Muscle of leg (tissue), 11 donors: ENCODE measurements around the gene ATP2B3. TPM values are rescaled to one million over a fixed set of nuclear protein-coding genes. Genes with fewer than 3 reads are reported as not detected.

Source experiments
- DNase-seq: peaks from one replicate; pipeline ENCODE4 v3.0.0; 2013
- H3K27ac ChIP-seq: one replicate; pipeline ENCODE4 v1.5.1; 2013; ENCODE audit warnings: mild to moderate bottlenecking, low read length, control low read depth
- H3K27me3 ChIP-seq: one replicate; pipeline ENCODE4 v1.6.1; 2013; ENCODE audit warnings: low read length; ENCODE audit not compliant: control insufficient read depth, insufficient read depth
- H3K36me3 ChIP-seq: one replicate; pipeline ENCODE4 v1.6.1; 2013; ENCODE audit warnings: low read length; ENCODE audit not compliant: control insufficient read depth, insufficient read depth
- H3K4me1 ChIP-seq: one replicate; pipeline ENCODE4 v1.6.1; 2013; ENCODE audit warnings: low read length; ENCODE audit not compliant: control insufficient read depth, insufficient read depth
- H3K4me3 ChIP-seq: one replicate; pipeline ENCODE4 v1.5.1; 2013; ENCODE audit warnings: low read length, control low read depth
- H3K9me3 ChIP-seq: replicated peaks from 2 replicates; pipeline ENCODE4 v1.6.1; 2013; ENCODE audit warnings: low read depth, low read length; ENCODE audit not compliant: control insufficient read depth
- WGBS: methylation state at CpG from one replicate; pipeline ENCODE4 v1.1.5; 2013; ENCODE audit warnings: missing lambda C conversion rate; ENCODE audit not compliant: insufficient coverage; 5-methylcytosine and 5-hydroxymethylcytosine counted together
- polyA plus RNA-seq, 8 donors: library from polyadenylated mRNA; unstranded; fragments of 120-200 nt; gene quantifications; one replicate each; pipeline versions ENCODE4 v1.2.1 to v1.2.3, GENCODE V29; 2013; ENCODE audit warnings: inconsistent platforms in 1 of 8, low replicate concordance in 1 of 8; ENCODE audit not compliant: insufficient read length in 8 of 8, insufficient read depth in 1 of 8
- total RNA-seq: library from RNA; stranded (reverse); fragments of 120-200 nt; gene quantifications from one replicate; pipeline ENCODE4 v1.2.4, GENCODE V29; 2013

ATP2B3 gene
- total and polyA plus RNA-seq, 9 donors, result 0.18 to 0.56 (median 0.29) TPM

- no peaks in the 10 kb centered on the region for H3K9me3 ChIP-seq
- WGBS, result 79% methylated on average over 16 of the region's 18 CpGs
These were observed 21.4 kb upstream of the ATP2B3 start for GRCh38 chrX:153495903-153496589.

GRCh38 chrX:153496590-153496959, 20.9 kb upstream of the ATP2B3 start:
- H3K4me3 ChIP-seq, result peak overlapping the region; percentile 52
- WGBS, result no CpG with 5 or more reads among the region's 8 CpGs
- no peak for DNase-seq
- peaks cover 5% of the 10 kb centered on the region for H3K27me3 ChIP-seq
- H3K27ac ChIP-seq, result no peak overlapping the region
- H3K4me1 ChIP-seq, result peaks cover 60% of the 10 kb centered on the region
- H3K36me3 ChIP-seq, result no peaks in the 10 kb centered on the region
- H3K9me3 ChIP-seq, result no peaks in the 10 kb centered on the region

More at GRCh38 chrX:153495903-153496589, 21.4 kb upstream of the ATP2B3 start:
- DNase-seq, result no peak
- Histone ChIP-seq H3K27me3 (peaks cover 5% of the 10 kb centered on the region), H3K4me3 (peak overlapping the region; percentile 52), H3K4me1 (peaks cover 61% of the 10 kb centered on the region), H3K27ac (peak overlapping the region; percentile 20), H3K36me3 (no peaks in the 10 kb centered on the region)

- no peaks in the 10 kb centered on the region for H3K9me3 ChIP-seq
- H3K36me3 ChIP-seq, result no peaks in the 10 kb centered on the region
- peaks cover 5% of the 10 kb centered on the region for H3K27me3 ChIP-seq
- no peak overlapping the region for H3K27ac ChIP-seq
- 72% methylated on average over 4 of the region's 7 CpGs for WGBS
- no peak overlapping the region for H3K4me3 ChIP-seq
- H3K4me1 ChIP-seq, result peaks cover 48% of the 10 kb centered on the region
- no peak for DNase-seq
These were observed 19.0 kb upstream of the ATP2B3 start for GRCh38 chrX:153498453-153498852.

GRCh38 chrX:153499341-153499740, 18.1 kb upstream of the ATP2B3 start:
- no peak overlapping the region for H3K4me3 ChIP-seq
- peaks cover 5% of the 10 kb centered on the region for H3K27me3 ChIP-seq
- peak overlapping the region; percentile 29 for H3K27ac ChIP-seq
- DNase-seq, result peak; percentile 52
- no peaks in the 10 kb centered on the region for H3K36me3 ChIP-seq
- no peaks in the 10 kb centered on the region for H3K9me3 ChIP-seq
- 65% methylated on average over 11 of the region's 15 CpGs for WGBS
- H3K4me1 ChIP-seq, result peaks cover 41% of the 10 kb centered on the region

GRCh38 chrX:153499876-153500275, 17.6 kb upstream of the ATP2B3 start:
- Histone ChIP-seq H3K4me1 (peaks cover 39% of the 10 kb centered on the region), H3K27ac (peak overlapping the region; percentile 29), H3K27me3 (peaks cover 4% of the 10 kb centered on the region), H3K36me3 (no peaks in the 10 kb centered on the region), H3K4me3 (no peak overlapping the region), H3K9me3 (no peaks in the 10 kb centered on the region)
- DNase-seq, result peak; percentile 59
- 71% methylated on average over 16 of the region's 17 CpGs for WGBS

- H3K4me3 ChIP-seq, result no peak overlapping the region
- 87% methylated on average over 8 of the region's 9 CpGs for WGBS
These were observed 16.7 kb upstream of the ATP2B3 start for GRCh38 chrX:153500676-153501280.

GRCh38 chrX:153501530-153501929, 15.9 kb upstream of the ATP2B3 start:
- H3K27ac ChIP-seq, result no peak overlapping the region
- H3K4me3 ChIP-seq, result no peak overlapping the region
- H3K36me3 ChIP-seq, result peaks cover 4% of the 10 kb centered on the region
- 81% methylated on average over 6 of the region's 8 CpGs for WGBS
- H3K9me3 ChIP-seq, result no peaks in the 10 kb centered on the region
- DNase-seq, result no peak
- H3K27me3 ChIP-seq, result no peaks in the 10 kb centered on the region
- peaks cover 31% of the 10 kb centered on the region for H3K4me1 ChIP-seq

More at GRCh38 chrX:153500676-153501280, 16.7 kb upstream of the ATP2B3 start:
- Histone ChIP-seq H3K4me1 (peaks cover 31% of the 10 kb centered on the region), H3K27me3 (no peaks in the 10 kb centered on the region), H3K27ac (no peak overlapping the region), H3K9me3 (no peaks in the 10 kb centered on the region), H3K36me3 (no peaks in the 10 kb centered on the region)
- no peak for DNase-seq

GRCh38 chrX:153502131-153502530, 15.3 kb upstream of the ATP2B3 start:
- 77% methylated on average over 9 of the region's 10 CpGs for WGBS
- peaks cover 33% of the 10 kb centered on the region for H3K4me1 ChIP-seq
- no peak for DNase-seq
- H3K4me3 ChIP-seq, result no peak overlapping the region
- no peaks in the 10 kb centered on the region for H3K9me3 ChIP-seq
- H3K27me3 ChIP-seq, result no peaks in the 10 kb centered on the region
- peaks cover 4% of the 10 kb centered on the region for H3K36me3 ChIP-seq
- H3K27ac ChIP-seq, result no peak overlapping the region

GRCh38 chrX:153502796-153503195, 14.6 kb upstream of the ATP2B3 start:
- H3K4me1 ChIP-seq, result peaks cover 39% of the 10 kb centered on the region
- 88% methylated on average over 11 of the region's 14 CpGs for WGBS
- no peaks in the 10 kb centered on the region for H3K9me3 ChIP-seq
- no peak overlapping the region for H3K4me3 ChIP-seq
- H3K36me3 ChIP-seq, result peaks cover 4% of the 10 kb centered on the region
- H3K27ac ChIP-seq, result no peak overlapping the region
- no peaks in the 10 kb centered on the region for H3K27me3 ChIP-seq
- DNase-seq, result no peak

GRCh38 chrX:153504445-153505016, 12.9 kb upstream of the ATP2B3 start:
- Histone ChIP-seq H3K27me3 (no peaks in the 10 kb centered on the region), H3K9me3 (no peaks in the 10 kb centered on the region), H3K36me3 (peaks cover 4% of the 10 kb centered on the region), H3K27ac (no peak overlapping the region), H3K4me1 (peaks cover 42% of the 10 kb centered on the region), H3K4me3 (no peak overlapping the region)
- WGBS, result 77% methylated on average over 23 of the region's 26 CpGs
- no peak for DNase-seq
